Stimulated activated CD4-positive, alpha-beta T cell treated with anti-CD3 and anti-CD28 coated beads, TNF-alpha, amount 100 ng/mL, for 4 hours (primary cell): ENCODE results near the gene BAD.

Experiments used
- DNase-seq, 3 experiments: peaks; one replicate each; pipeline ENCODE4 v3.0.0-alpha.2; 2020; ENCODE audit warnings: low read depth in 3 of 3

BAD gene

DNA sequence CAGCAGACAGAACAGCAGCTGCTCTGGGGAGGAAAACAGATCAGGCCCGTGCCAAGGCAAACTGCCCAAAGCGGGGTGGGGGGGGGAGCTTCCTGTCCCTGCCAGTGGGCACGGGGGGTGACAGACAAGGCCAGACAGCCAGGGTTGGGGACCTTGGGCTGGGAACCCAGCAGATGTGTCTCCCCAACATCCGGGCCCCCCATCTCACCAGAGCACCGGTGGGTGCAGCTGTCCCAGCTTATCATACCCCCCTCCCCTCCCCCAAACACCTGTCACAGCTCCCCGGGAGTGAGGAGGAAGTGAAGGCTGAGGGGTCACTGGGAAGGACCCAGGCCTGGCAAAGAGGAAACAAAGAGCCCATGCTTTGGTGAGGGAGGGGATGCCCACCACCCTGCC is 39.1 kb downstream of the BAD start:
- DNase-seq = no peak

DNA sequence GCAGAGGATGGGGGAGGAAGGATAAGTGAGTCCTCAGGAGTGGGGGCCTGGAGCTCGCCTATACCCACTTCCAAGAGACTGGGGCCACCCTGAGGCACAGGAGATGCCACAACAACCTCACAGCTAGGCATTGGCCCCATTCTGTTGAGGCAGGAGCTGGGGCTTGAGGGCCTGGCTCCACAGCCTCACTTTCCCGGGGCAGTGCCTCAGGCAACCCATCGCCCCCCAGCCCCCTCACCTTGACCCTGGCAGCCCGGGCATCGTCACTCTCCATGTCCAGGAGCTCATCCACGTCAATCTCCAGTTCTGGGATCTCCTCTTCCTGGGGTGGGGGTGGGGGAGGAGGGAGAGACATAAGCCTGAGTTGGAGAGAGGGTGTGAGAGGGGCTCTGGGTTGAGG is 39.5 kb downstream of the BAD start:
- no peak for DNase-seq

- no peak for DNase-seq
Observed at GRCh38 chr11:64244107-64244506, 40.4 kb downstream of the BAD start.

GRCh38 chr11:64243236-64243854 is 41.1 kb downstream of the BAD start:
- no peak for DNase-seq

- no peak for DNase-seq
Observed at GRCh38 chr11:64241491-64242374, 42.7 kb downstream of the BAD start.

GRCh38 chr11:64241241-64241490 is 43.3 kb downstream of the BAD start:
- peak; percentile 99 to 100 (median 100) for DNase-seq

DNA sequence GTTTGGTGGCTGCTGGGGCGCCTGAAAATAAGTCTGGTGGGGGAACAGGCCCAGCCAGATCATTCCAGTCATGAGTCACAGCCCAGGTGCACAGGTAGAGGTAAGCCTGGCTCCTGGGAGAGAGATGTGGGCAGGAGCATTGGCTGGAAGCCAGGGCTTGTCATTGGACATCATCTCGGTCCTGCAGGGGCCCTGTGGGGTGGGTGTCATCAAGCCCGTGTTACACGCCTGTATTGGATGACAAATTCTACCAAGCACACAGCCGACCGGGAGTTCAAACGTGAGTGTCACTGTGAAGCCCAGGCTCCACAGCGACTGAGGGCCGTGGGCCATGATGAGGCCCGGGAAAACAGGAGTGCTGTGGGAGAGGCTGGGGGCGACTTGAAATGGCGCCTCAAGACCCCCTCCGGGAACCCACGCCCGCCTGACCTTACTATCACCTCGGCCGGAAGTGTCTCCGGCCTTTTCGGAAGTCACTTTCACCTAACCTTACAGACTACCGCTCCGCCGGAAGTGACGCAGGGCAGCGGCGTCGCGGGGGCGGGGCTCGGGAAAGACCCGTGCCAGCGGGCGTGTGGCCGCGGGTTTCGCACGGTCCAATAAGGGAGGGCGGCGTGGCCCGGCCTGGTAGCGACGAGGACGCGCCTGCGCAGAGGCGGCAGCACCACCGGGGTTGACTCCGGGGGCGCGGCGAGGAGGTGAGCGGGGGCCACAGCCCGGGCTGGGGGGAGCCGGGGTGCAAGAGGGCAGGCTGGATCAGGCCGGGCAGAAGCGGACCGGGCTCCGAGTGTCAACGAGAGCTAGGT is 43.8 kb downstream of the BAD start, which contains the start of gene FKBP2:
Gene FKBP2 (plus strand): TSS at position 661 of the 806 bp plus-strand sequence. CDS start 1,293 bp downstream, outside the sequence.
- peak; percentile 95 to 98 (median 96) for DNase-seq

DNA sequence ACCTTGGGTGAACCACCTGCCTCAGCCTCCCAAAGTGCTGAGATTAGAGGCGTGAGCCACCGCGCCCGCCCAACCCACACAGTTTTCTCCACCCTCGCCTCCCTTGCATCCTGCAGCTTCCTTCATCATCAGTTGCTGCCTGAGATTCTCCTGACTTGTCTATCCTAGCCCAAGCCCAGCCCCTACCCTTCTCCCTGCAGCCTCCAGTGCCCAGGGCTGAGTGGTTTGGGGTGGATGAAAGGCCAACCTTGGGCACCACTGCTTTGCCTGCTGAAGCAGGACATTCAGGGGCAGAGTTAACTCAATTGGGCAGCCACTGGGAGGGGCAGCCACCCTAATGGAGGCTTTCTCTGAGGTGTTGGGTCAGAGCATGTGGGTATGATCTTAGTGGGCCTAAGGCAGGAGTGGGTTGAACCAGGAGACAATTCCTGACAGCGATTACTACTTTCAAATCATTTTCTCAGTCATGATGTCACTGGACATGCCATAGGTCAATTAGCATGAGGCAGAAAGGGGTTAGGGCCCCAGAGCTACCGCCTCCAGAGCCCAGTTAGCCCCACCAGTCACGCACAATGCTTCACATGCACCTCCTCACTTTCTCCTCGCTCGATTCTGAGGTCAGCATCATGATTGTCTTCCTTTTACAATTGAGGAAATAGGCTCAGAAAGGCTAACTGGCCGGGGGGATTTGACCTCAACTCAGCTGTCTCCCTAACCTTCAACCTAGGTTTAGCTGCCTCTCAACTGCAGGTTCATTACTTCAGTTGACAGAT is 44.6 kb downstream of the BAD start:
- DNase-seq = no peak

DNA sequence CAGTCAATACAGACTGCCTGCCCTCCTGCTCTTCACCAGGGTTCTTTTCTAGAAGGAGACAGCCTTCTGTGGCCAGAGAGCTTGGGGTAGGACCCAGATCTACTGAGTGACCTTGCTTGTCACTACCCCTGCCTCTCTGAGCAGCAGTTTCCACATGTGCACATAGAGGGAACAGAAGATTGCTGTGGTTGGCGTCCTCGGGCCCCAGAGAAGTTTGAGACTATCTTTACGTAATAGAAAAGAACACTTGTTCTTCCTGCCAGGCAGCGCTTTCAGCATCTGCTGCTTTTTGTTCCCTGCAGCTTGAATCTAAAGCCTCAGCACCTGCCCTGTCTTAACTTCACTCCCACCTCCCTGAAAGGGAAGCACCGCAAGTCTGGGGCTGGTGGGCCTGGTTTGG is 45.5 kb downstream of the BAD start:
- no peak for DNase-seq

GRCh38 chr11:64238076-64238475 is 46.4 kb downstream of the BAD start:
- no peak for DNase-seq

- no peak for DNase-seq
Observed at GRCh38 chr11:64237484-64237951, 46.9 kb downstream of the BAD start.

DNA sequence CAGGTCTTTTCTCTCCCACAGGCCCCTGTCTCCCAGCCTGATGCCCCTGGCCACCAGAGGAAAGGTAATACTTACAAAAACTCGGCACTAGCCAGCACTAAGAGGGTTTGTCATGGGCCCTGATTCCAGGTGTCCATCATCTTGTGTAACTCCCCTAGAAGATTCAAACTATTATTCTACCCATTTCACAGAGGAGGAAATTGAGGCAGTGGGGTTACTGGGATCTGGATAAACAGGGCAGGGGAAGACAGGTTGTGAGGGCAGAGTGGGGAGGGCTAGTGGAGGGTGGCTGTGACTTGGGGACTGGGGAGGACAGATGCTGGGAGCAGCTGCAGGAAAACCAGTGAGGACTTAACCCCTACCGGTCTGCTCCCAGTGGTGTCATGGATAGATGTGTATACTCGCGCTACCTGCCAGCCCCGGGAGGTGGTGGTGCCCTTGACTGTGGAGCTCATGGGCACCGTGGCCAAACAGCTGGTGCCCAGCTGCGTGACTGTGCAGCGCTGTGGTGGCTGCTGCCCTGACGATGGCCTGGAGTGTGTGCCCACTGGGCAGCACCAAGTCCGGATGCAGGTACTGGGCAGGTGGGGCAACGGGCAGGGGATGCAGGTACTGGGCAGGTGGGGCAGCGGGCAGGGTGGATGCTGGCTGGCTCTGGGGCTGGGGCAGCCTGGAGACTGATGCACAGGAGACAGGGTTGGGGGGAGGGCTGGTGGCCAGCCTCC is 48.9 kb downstream of the BAD start:
- DNase-seq = no peak

DNA sequence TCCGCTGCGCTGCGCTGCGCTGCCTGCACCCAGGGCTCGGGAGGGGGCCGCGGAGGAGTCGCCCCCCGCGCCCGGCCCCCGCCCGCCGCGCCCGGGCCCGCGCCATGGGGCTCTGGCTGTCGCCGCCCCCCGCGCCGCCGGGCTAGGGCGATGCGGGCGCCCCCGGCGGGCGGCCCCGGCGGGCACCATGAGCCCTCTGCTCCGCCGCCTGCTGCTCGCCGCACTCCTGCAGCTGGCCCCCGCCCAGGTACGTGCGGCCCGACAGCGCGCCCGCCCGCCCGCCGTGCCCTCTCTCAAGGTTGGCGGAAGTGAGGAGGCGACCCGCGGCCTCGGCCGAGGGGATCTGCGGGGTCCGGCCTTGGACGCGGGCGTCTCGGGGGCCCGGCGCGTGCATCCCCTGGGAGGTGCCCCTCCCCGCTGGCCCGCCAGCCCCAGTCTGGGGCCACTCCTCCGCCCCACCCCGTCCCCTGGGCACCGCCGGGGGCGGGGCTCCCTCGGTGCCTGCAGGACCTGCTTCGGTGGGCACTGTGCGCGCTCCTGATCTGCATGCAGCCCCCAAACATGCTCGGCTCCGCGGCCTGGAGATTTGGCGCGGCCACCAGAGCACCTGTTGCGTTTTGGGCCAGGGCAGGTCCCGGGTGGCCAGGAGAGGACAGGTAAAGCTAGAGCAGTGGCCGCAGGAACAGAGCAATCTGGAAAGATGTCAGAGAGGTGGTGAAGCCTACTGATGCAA is 49.7 kb downstream of the BAD start:
- DNase-seq = no peak

- DNase-seq = peak in 2 of 3 experiments; percentile 61 to 64
Observed at GRCh38 chr11:64233913-64234586, 50.4 kb downstream of the BAD start, which contains the start of gene VEGFB. TSS of gene VEGFB (plus strand) at chr11:64234584. CDS start at chr11:64234834, 250 bp downstream.

DNA sequence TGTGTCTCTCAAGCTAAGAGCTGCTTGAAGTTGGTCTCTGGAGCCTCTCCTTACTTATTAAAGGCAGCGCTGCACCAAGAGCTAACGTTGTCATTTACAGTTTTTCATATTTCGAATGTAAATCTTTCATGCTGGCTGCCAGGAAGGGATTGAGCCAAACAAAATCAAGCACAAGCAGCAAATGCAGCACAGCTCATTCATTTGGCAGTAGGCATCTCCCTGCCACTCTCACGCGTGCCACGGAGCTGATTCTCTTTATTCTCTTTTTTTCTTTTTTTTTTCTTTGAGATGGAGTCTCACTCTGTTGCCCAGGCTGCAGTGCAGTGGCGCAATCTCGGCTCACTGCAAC is 51.5 kb downstream of the BAD start:
- DNase-seq = no peak

DNA sequence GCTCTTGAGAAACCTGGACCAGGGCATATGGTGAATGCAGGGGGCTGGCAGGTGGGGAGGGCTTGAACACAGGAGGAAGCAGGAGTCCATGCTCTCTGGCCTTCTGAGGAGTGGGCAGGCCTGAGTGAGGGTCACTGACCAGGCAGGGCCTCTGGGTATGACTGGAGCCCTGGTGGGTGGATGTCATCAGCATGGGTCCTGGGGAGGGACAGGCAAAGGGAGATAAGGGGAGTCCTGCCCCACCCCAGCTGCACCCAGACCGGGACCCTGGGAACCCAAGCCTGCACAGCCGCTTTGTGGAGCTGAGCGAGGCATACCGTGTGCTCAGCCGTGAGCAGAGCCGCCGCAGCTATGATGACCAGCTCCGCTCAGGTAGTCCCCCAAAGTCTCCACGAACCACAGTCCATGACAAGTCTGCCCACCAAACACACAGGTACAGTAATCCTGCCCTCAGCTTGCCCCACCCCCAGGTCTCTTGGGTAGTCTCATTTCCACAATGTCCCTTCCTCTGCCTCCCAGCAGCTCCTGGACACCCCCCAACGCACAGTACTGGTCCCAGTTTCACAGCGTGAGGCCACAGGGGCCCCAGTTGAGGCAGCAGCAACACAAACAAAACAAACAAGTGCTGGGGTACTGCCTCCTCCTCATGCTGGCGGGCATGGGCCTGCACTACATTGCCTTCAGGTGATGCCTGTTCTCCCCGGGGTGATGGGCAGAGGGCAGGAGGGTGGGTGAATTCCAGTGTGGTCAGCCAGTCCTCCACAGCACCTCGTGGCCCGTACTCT is 52.1 kb downstream of the BAD start:
- no peak for DNase-seq

DNA sequence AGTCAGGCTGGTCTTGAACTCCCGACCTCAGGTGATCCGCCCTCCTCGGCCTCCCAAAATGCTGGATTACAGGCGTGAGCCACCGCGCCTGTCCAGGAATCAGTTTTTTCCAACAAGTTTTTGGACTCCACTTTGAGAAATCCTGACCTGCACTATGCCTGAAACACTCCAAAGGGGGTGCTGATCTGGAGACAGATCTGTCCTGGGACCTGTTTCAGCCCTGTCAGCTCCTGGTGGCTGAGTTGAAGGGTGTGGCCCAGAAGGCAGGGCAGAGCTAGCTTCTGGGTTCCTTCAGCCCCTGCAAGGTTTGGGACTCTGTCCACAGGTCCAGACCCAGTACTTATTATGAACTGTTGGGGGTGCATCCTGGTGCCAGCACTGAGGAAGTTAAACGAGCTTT is 52.9 kb downstream of the BAD start:
- no peak for DNase-seq

- DNase-seq = no peak
Observed at GRCh38 chr11:64230985-64231365, 53.5 kb downstream of the BAD start.
